Measurements from ENCODE around the gene RNF121. TPM values are rescaled to one million over a fixed set of nuclear protein-coding genes. Genes with fewer than 3 reads are reported as not detected.

Gene RNF121
- total and polyA plus RNA-seq, 2 of the 8 experiments (the other 6 are each of a cell fraction or from before 2014, with no cell fraction given), result 39.7 to 51.6 TPM

DNA sequence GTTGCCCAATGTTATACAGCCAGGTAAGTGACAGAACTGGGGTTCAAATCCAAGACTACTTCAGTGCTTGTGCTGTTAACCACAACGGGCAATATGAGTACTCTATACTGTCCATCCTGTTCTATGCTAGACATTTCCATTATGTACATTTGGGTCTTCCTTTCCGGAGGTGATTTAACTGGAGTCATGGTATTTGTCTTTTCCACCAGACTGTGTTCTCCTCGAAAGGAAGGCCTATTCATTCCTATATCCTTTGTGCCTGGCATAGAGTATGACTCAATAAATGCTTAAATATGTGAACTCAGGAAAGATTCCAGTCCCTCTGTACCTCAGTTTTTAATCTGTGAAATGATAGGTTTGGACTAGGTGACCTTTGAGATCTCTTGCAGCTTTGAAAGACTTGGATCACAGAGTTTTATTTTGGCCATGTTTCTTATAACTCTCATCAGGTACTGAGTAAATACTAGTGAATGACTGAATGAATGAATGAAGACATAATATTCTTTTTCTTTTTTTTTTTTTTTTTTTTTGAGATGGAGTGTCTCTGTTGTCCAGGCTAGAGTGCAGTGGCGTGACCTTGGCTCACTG lies 6.6 kb downstream of the RNF121 start (continued):
- TF ChIP-seq BRCA1 (IDR thresholded peaks at IDR 0.05; ENCODE audit: low read depth, low read length) (no peak), RFX5 (IDR thresholded peaks at IDR 0.05; ENCODE audit: borderline replicate concordance, low read depth, low read length) (no peak), ATF3 (IDR thresholded peaks at IDR 0.05; ENCODE audit: insufficient read depth, low read depth, low read length) (no peak), MAFK (IDR thresholded peaks at IDR 0.05; ENCODE audit: low read depth, low read length) (no peak)

Measured in H1 (cell line).